Gastrocnemius medialis (tissue), 4 donors: Measurements from ENCODE around the gene CDKAL1. TPM values are rescaled to one million over a fixed set of nuclear protein-coding genes. Genes with fewer than 3 reads are reported as not detected.
"Not testable (repeated sequence)": the region's sequence is repeated elsewhere in the genome, so short reads cannot be mapped to it uniquely, and the experiment has no call there.

ENCODE experiments used
- ATAC-seq, 2 donors: fragments of 150-250 bp; one replicate each; pipeline ENCODE4 v1.9.1; 2016
- DNase-seq, 2 donors: peaks; one replicate each; pipeline ENCODE4 v3.0.0-alpha.2; 2019
- H3K27ac ChIP-seq, 4 donors: fragments of 200-600 bp; sonication (generic); 1 replicate in 1 of 4; 2 replicates in 3 of 4; pipeline ENCODE4 v1.5.1; 2016 to 2018; ENCODE audit warnings: mild to moderate bottlenecking in 2 of 4, moderate library complexity in 1 of 4
- H3K27me3 ChIP-seq, 3 donors: fragments of 200-600 bp; sonication (generic) in 2 of 3; 1 replicate in 1 of 3; 2 replicates in 2 of 3; pipeline versions ENCODE4 v1.5.1 to v1.6.0; 2016 to 2019; ENCODE audit warnings: mild to moderate bottlenecking in 1 of 3, moderate library complexity in 1 of 3
- H3K36me3 ChIP-seq, 2 donors: fragments of 200-600 bp; sonication (generic) in 1 of 2; one replicate each; pipeline ENCODE4 v1.5.1; 2017 to 2018
- H3K4me1 ChIP-seq, 2 donors: fragments of 200-600 bp; sonication (generic) in 1 of 2; one replicate each; pipeline ENCODE4 v1.5.1; 2016 to 2017; ENCODE audit warnings: mild to moderate bottlenecking in 2 of 2
- H3K4me3 ChIP-seq, 4 donors: fragments of 200-600 bp; sonication (generic) in 3 of 4; 1 replicate in 1 of 4; 2 replicates in 3 of 4; pipeline ENCODE4 v1.5.1; 2016 to 2019; ENCODE audit warnings: mild to moderate bottlenecking in 2 of 4
- H3K9me3 ChIP-seq, 3 donors: fragments of 200-600 bp; sonication (generic) in 2 of 3; 1 replicate in 1 of 3; 2 replicates in 2 of 3; pipeline ENCODE4 v1.5.1; 2016 to 2019
- CTCF ChIP-seq, 5 experiments: fragments of 450-650 bp in 3 of 5; fragments of 200-600 bp in 2 of 5; sonication (generic) in 2 of 5; IDR thresholded peaks in 4 of 5; conservative IDR thresholded peaks in 1 of 5; 1 replicate in 4 of 5; 2 replicates in 1 of 5; pipeline ENCODE4 v1.5.1; 2016 to 2019; ENCODE audit warnings: antibody characterized with exemption in 5 of 5, mild to moderate bottlenecking in 3 of 5, moderate library complexity in 3 of 5
- POLR2A ChIP-seq, 2 donors: fragments of 450-650 bp; IDR thresholded peaks; one replicate each; pipeline ENCODE4 v1.6.1; 2017; ENCODE audit warnings: antibody characterized with exemption in 2 of 2, mild to moderate bottlenecking in 2 of 2, moderate library complexity in 2 of 2
- in situ Hi-C, 4 donors: fragments of 200-750 bp; cut with MboI; loops; one replicate each; pipeline versions ENCODE4 v1.15.0 to v1.8.0; 2017; ENCODE audit warnings: low sequenced_read_pairs in 4 of 4
- intact Hi-C: fragments of 100-400 bp; cut with DNase I; formaldehyde crosslinking; loops from one replicate; pipeline ENCODE4 v1.15.1; 2023; ENCODE audit warnings: low total_unique reads
- total RNA-seq, 4 donors: library from RNA; depleted of rRNA; stranded (reverse); fragments of >200 nt; gene quantifications; one replicate each; pipeline versions ENCODE4 v1.1.0 to v1.2.3, GENCODE V29; 2016

CDKAL1 gene
- total RNA-seq, 4 donors from 2014 or later: 9.6 to 17.0 (median 11.4) TPM

DNA sequence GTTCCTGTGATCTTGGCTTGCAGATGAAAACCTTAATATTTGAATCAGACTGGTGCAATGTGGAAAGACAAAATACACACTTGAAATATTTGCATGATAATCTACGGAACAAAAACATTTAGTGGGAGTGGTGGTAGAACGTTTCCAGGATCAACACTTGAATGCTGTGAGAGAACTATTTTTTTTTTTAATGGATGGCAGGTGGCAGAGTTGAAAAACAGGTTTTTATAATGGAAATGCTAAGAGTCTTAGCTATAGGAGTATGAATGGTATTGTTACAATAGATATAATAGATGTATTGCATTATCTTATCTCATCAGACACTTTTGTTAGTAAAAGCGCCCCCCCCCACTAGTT is 49.2 kb downstream of the CDKAL1 start:
- in situ Hi-C loops (no loop called here), intact Hi-C loops (no loop called here)
- H3K36me3 ChIP-seq: no peaks in the 10 kb centered on the region
- no peak overlapping the region for H3K4me3 ChIP-seq
- H3K27me3 ChIP-seq: no peaks in the 10 kb centered on the region
- ATAC-seq (no peak), DNase-seq (no peak)
- TF ChIP-seq CTCF (IDR thresholded peaks at IDR 0.05 in 4 of 5, conservative IDR thresholded peaks at IDR 0.05 in 1 of 5): no peak
- no peak for TF ChIP-seq POLR2A (IDR thresholded peaks at IDR 0.05)
- no peak overlapping the region for H3K27ac ChIP-seq
- peaks cover 0 to 5% of the 10 kb centered on the region in 2 donors for H3K4me1 ChIP-seq
- H3K9me3 ChIP-seq: no peaks in the 10 kb centered on the region

DNA sequence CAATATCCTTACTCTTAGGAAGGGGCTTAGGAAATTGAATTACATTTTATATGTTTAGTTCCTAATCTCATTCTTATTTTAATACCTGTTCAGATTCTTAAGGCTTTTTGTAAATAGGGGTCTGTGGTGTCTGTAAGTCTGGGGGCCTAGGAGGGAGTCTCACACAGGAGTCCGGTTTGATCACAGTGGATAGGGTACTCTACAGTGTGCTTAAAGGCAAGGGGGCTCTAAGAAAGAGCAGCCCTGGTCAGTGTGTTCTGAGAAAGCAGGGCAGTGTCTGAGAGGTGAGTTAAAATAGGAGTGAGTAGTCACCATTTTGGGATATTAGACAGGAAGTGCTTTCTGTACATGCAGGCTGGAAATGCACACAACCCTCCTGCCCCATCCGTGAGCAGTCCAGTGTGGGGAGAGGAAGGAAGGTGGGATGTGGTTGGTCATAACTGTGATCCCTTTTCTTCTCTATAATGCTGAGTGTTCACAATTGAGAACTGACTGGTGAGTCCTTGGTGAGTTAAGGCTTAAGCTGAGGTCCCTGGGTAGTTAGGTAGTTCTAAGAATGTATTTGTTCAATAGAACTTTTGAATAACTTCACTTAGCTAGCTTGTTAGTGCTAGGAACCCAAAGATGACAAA is 50.0 kb downstream of the CDKAL1 start:
- intact Hi-C loops (no loop called here), in situ Hi-C loops (no loop called here)
- Histone ChIP-seq H3K4me1 (peaks cover 3 to 5% of the 10 kb centered on the region in 2 donors), H3K36me3 (no peaks in the 10 kb centered on the region), H3K9me3 (no peaks in the 10 kb centered on the region), H3K4me3 (no peak overlapping the region), H3K27ac (no peak overlapping the region), H3K27me3 (no peaks in the 10 kb centered on the region)
- DNase-seq (no peak), ATAC-seq (no peak)
- TF ChIP-seq POLR2A (IDR thresholded peaks at IDR 0.05) (no peak), CTCF (IDR thresholded peaks at IDR 0.05 in 4 of 5, conservative IDR thresholded peaks at IDR 0.05 in 1 of 5) (no peak)

GRCh38 chr6:20589266-20589665 is 55.0 kb downstream of the CDKAL1 start:
- in situ Hi-C loops (no loop called here), intact Hi-C loops (no loop called here)
- ATAC-seq: no peak

DNA sequence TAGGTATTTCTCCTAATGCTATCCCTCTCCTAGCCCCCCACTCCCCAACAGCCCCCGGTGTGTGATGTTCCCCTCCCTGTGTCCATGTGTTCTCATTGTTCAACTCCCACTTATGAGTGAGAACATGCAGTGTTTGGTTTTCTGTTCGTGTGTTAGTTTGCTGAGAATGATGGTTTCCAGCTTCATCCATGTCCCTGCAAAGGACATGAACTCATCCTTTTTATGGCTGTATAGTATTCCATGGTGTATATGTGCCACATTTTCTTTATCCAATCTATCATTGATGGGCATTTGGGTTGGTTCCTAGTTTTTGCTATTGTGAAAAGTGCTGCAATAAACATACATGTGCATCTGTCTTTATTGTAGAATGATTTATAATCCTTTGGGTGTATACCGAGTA is 56.2 kb downstream of the CDKAL1 start:
- intact Hi-C loops, in situ Hi-C loops, H3K9me3 ChIP-seq, H3K27me3 ChIP-seq, DNase-seq, ATAC-seq, H3K36me3 ChIP-seq, H3K4me3 ChIP-seq, H3K27ac ChIP-seq, H3K4me1 ChIP-seq: not testable (repeated sequence)

More at GRCh38 chr6:20589266-20589665, 55.0 kb downstream of the CDKAL1 start:
- Histone ChIP-seq H3K27me3 (no peaks in the 10 kb centered on the region), H3K4me1 (peaks cover 0 to 4% of the 10 kb centered on the region in 2 donors), H3K27ac (no peak overlapping the region), H3K4me3 (no peak overlapping the region), H3K36me3 (no peaks in the 10 kb centered on the region), H3K9me3 (no peaks in the 10 kb centered on the region)
- DNase-seq: no peak
- TF ChIP-seq CTCF (IDR thresholded peaks at IDR 0.05 in 4 of 5, conservative IDR thresholded peaks at IDR 0.05 in 1 of 5): no peak
- TF ChIP-seq POLR2A (IDR thresholded peaks at IDR 0.05): no peak

DNA sequence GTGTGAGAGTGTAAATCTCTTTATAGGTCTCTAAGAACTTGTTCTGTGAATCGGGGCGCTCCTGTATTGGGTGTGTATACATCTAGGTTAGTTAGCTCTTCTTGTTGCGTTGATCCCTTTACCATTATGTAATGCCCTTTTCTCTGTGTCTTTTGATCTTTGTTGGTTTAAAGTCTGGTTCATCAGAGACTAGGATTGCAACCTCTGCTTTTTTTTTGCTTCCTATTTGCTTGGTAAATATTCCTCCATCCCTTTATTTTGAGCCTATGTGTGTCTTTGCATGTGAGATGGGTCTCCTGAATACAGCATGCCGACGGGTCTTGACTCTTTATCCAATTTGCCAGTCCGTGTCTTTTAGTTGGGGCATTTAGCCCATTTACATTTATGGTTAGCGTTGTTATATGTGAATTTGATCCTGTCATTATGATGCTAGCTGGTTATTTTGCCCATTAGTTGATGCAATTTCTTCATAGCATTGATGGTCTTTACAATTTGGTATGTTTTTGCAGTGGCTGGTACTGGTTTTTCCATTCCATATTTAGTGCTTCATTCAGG is 60.1 kb downstream of the CDKAL1 start:
- in situ Hi-C loops, ATAC-seq: not testable (repeated sequence)

More for the DNA sequence above, 60.1 kb downstream of the CDKAL1 start:
- H3K36me3 ChIP-seq, H3K4me3 ChIP-seq, H3K27ac ChIP-seq, H3K9me3 ChIP-seq, intact Hi-C loops, H3K4me1 ChIP-seq, H3K27me3 ChIP-seq, DNase-seq: not testable (repeated sequence)
